ENCODE measurements around the gene SLC35A4.

DNA sequence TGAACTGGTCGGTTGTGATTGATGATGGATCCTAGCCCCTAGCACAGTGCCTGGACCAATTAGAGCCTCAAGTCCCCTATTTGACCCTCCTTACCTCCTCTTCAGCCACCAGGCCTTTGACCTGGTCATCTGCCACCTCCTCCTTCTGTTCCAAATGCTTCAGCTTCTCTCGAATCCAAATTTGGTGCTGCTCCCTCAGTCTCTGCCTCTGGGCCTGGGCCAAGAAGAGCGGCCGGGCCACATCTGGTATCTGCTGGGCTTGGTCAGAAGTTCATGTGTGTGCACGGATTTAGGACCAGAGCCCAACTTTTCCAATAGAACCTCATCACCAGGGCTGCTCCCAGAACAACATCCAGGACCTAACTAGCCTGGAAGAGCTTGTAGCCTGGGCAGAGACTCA is 6.5 kb downstream of the SLC35A4 start:
- TF ChIP-seq, protein P1, sequence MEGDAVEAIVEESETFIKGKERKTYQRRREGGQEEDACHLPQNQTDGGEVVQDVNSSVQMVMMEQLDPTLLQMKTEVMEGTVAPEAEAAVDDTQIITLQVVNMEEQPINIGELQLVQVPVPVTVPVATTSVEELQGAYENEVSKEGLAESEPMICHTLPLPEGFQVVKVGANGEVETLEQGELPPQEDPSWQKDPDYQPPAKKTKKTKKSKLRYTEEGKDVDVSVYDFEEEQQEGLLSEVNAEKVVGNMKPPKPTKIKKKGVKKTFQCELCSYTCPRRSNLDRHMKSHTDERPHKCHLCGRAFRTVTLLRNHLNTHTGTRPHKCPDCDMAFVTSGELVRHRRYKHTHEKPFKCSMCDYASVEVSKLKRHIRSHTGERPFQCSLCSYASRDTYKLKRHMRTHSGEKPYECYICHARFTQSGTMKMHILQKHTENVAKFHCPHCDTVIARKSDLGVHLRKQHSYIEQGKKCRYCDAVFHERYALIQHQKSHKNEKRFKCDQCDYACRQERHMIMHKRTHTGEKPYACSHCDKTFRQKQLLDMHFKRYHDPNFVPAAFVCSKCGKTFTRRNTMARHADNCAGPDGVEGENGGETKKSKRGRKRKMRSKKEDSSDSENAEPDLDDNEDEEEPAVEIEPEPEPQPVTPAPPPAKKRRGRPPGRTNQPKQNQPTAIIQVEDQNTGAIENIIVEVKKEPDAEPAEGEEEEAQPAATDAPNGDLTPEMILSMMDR (conservative IDR thresholded peaks at IDR 0.05): no peak
- TF ChIP-seq EZH2 (IDR thresholded peaks at IDR 0.05; ENCODE audit: low read depth): no peak

Data from PC-9 (cell line).